Adipose tissue (tissue), 3 donors: ENCODE data around the gene EIF4E3. TPM values are rescaled to one million over a fixed set of nuclear protein-coding genes. Genes with fewer than 3 reads are reported as not detected.

Experiments
- H3K27ac ChIP-seq: one replicate; pipeline ENCODE4 v1.5.1; 2013; ENCODE audit warnings: low read depth, low read length
- WGBS, 3 donors: extraction: QIAGEN DNeasy Blood & Tissue Kit; methylation state at CpG; one replicate each; pipeline ENCODE4 v1.1.7; 2013; 5-methylcytosine and 5-hydroxymethylcytosine counted together
- polyA plus RNA-seq, 3 donors: library from polyadenylated mRNA; stranded (reverse); fragments of 200-250 nt; gene quantifications; one replicate each; pipeline ENCODE4 v1.2.3, GENCODE V29; 2013
- donor health status: healthy with polysubstance abuse.
- donor health status: Bipolar disorder and iron deficiency.
- donor health status: healthy.

Gene EIF4E3
- polyA plus RNA-seq, 3 donors: 5.6 to 23.2 (median 15.1) TPM

- H3K27ac ChIP-seq: no peak overlapping the region
- 74 to 79% (median 77%) methylated on average over 6 of the region's 6 CpGs for WGBS, 3 donors
Measured at GRCh38 chr3:71628522-71628921, 96.7 kb downstream of the EIF4E3 start.

- H3K27ac ChIP-seq: no peak overlapping the region
Measured at GRCh38 chr3:71625676-71626075, 99.5 kb downstream of the EIF4E3 start.

Other genes with a start within 250 kb of the EIF4E3 start
- gene FOXP1, start 141.7 kb downstream of the EIF4E3 start, polyA plus RNA-seq: 10 to 100 TPM in 2 of 3 donors, 1 to 10 TPM in 1; 6.3 to 19.2 (median 11.4) TPM
- 1 to 10 TPM in 2 of 3 donors, under 1 TPM in 1; 0.95 to 3.9 (median 3.5) TPM for gene GPR27, start 28.5 kb upstream of the EIF4E3 start, polyA plus RNA-seq
- 10 to 100 TPM in 2 of 3 donors, under 1 TPM in 1; 0.23 to 19.0 (median 14.8) TPM for gene PROK2, start 59.7 kb upstream of the EIF4E3 start, polyA plus RNA-seq